Measurements from ENCODE around the gene DIP2A.

DNA sequence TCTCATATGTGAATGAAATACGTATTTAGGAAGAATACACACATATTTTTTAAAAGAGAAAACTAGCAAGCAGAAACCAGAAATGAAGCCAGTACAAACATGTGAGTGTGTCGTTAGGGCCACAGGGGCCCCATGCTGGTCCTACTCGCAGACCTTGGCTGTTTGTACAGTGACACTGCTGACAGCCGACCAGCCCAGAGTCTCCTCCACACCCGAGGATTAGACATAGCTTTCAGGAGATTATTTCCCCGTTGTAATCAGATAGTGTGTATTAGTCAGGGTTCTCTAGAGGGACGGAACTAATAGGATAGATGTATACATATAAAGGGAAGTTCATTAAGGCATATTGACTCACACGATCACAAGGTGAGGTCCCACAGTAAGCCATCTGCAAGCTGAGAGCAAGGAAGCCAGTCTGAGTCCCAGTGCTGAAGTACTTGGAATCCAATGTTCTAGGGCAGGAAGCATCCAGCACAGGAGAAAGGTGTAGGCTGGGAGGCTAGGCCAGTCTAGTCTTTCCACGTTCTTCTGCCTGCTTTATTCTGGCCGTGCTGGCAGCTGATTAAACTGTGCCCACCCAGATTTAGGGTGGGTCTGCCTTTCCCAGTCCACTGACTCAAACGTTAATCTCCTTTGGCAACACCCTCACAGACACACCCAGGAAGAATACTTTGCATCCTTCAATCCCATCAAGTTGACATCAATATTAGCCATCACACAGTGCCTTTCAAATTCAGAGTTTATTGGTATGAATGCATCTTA is 51.2 kb downstream of the DIP2A start:
- TF ChIP-seq, protein P1, sequence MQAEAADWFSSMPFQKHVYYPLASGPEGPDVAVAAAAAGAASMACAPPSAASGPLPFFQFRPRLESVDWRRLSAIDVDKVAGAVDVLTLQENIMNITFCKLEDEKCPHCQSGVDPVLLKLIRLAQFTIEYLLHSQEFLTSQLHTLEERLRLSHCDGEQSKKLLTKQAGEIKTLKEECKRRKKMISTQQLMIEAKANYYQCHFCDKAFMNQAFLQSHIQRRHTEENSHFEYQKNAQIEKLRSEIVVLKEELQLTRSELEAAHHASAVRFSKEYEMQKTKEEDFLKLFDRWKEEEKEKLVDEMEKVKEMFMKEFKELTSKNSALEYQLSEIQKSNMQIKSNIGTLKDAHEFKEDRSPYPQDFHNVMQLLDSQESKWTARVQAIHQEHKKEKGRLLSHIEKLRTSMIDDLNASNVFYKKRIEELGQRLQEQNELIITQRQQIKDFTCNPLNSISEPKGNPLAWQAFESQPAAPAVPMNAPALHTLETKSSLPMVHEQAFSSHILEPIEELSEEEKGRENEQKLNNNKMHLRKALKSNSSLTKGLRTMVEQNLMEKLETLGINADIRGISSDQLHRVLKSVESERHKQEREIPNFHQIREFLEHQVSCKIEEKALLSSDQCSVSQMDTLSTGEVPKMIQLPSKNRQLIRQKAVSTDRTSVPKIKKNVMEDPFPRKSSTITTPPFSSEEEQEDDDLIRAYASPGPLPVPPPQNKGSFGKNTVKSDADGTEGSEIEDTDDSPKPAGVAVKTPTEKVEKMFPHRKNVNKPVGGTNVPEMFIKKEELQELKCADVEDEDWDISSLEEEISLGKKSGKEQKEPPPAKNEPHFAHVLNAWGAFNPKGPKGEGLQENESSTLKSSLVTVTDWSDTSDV (CRISPR knock-in tag; IDR thresholded peaks at IDR 0.05): no peak
- TF ChIP-seq ZSCAN29 (CRISPR knock-in tag; conservative IDR thresholded peaks at IDR 0.05) (no peak), TCF12 (IDR thresholded peaks at IDR 0.05) (no peak), TCF12 (CRISPR knock-in tag; IDR thresholded peaks at IDR 0.05) (no peak), NR3C1 (CRISPR knock-in tag; IDR thresholded peaks at IDR 0.05) (no peak), NCOR1 (IDR thresholded peaks at IDR 0.05; ENCODE audit: borderline replicate concordance, low read length) (no peak), SMARCC2 (IDR thresholded peaks at IDR 0.05) (no peak)
- TF ChIP-seq, protein P2, sequence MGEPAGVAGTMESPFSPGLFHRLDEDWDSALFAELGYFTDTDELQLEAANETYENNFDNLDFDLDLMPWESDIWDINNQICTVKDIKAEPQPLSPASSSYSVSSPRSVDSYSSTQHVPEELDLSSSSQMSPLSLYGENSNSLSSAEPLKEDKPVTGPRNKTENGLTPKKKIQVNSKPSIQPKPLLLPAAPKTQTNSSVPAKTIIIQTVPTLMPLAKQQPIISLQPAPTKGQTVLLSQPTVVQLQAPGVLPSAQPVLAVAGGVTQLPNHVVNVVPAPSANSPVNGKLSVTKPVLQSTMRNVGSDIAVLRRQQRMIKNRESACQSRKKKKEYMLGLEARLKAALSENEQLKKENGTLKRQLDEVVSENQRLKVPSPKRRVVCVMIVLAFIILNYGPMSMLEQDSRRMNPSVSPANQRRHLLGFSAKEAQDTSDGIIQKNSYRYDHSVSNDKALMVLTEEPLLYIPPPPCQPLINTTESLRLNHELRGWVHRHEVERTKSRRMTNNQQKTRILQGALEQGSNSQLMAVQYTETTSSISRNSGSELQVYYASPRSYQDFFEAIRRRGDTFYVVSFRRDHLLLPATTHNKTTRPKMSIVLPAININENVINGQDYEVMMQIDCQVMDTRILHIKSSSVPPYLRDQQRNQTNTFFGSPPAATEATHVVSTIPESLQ (CRISPR knock-in tag; conservative IDR thresholded peaks at IDR 0.05): no peak
- TF ChIP-seq, protein P3, sequence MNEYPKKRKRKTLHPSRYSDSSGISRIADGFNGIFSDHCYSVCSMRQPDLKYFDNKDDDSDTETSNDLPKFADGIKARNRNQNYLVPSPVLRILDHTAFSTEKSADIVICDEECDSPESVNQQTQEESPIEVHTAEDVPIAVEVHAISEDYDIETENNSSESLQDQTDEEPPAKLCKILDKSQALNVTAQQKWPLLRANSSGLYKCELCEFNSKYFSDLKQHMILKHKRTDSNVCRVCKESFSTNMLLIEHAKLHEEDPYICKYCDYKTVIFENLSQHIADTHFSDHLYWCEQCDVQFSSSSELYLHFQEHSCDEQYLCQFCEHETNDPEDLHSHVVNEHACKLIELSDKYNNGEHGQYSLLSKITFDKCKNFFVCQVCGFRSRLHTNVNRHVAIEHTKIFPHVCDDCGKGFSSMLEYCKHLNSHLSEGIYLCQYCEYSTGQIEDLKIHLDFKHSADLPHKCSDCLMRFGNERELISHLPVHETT (CRISPR knock-in tag; conservative IDR thresholded peaks at IDR 0.05): no peak
- TF ChIP-seq, protein P4, sequence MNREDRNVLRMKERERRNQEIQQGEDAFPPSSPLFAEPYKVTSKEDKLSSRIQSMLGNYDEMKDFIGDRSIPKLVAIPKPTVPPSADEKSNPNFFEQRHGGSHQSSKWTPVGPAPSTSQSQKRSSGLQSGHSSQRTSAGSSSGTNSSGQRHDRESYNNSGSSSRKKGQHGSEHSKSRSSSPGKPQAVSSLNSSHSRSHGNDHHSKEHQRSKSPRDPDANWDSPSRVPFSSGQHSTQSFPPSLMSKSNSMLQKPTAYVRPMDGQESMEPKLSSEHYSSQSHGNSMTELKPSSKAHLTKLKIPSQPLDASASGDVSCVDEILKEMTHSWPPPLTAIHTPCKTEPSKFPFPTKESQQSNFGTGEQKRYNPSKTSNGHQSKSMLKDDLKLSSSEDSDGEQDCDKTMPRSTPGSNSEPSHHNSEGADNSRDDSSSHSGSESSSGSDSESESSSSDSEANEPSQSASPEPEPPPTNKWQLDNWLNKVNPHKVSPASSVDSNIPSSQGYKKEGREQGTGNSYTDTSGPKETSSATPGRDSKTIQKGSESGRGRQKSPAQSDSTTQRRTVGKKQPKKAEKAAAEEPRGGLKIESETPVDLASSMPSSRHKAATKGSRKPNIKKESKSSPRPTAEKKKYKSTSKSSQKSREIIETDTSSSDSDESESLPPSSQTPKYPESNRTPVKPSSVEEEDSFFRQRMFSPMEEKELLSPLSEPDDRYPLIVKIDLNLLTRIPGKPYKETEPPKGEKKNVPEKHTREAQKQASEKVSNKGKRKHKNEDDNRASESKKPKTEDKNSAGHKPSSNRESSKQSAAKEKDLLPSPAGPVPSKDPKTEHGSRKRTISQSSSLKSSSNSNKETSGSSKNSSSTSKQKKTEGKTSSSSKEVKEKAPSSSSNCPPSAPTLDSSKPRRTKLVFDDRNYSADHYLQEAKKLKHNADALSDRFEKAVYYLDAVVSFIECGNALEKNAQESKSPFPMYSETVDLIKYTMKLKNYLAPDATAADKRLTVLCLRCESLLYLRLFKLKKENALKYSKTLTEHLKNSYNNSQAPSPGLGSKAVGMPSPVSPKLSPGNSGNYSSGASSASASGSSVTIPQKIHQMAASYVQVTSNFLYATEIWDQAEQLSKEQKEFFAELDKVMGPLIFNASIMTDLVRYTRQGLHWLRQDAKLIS (CRISPR knock-in tag; IDR thresholded peaks at IDR 0.05): no peak
- TF ChIP-seq, protein P5, sequence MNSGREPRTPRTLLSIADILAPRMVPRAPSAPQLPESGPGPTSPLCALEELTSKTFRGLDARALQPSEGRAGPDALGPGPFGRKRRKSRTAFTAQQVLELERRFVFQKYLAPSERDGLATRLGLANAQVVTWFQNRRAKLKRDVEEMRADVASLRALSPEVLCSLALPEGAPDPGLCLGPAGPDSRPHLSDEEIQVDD (CRISPR knock-in tag; IDR thresholded peaks at IDR 0.05; ENCODE audit: borderline replicate concordance): no peak
- TF ChIP-seq, protein P6, sequence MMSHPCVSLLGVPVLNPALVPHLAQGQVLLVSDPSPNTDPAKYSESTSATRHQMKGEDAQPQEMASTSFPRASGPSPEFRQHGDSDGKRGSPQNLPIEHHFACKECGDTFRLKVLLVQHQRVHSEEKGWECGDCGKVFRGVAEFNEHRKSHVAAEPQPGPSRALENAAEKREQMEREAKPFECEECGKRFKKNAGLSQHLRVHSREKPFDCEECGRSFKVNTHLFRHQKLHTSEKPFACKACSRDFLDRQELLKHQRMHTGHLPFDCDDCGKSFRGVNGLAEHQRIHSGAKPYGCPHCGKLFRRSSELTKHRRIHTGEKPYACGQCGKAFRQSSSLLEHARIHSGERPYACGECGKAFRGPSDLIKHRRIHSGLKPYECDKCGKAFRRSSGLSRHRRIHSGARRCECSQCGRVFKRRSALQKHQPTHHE (CRISPR knock-in tag; IDR thresholded peaks at IDR 0.05; ENCODE audit: borderline replicate concordance): no peak
- TF ChIP-seq, protein P7, sequence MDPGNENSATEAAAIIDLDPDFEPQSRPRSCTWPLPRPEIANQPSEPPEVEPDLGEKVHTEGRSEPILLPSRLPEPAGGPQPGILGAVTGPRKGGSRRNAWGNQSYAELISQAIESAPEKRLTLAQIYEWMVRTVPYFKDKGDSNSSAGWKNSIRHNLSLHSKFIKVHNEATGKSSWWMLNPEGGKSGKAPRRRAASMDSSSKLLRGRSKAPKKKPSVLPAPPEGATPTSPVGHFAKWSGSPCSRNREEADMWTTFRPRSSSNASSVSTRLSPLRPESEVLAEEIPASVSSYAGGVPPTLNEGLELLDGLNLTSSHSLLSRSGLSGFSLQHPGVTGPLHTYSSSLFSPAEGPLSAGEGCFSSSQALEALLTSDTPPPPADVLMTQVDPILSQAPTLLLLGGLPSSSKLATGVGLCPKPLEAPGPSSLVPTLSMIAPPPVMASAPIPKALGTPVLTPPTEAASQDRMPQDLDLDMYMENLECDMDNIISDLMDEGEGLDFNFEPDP (CRISPR knock-in tag; conservative IDR thresholded peaks at IDR 0.05): no peak

Measured in HepG2 (cell line).